T-helper 2 cell treated with Interferon-gamma antibody and Interleukin-4, amounts not matched to agents 100 ng/mL and 5 ng/mL, for 36 hours (primary cell): ENCODE results near the gene VSIG10L2. TPM values are rescaled to one million over a fixed set of nuclear protein-coding genes. Genes with fewer than 3 reads are reported as not detected.

Source experiments
- intact Hi-C: fragments of 100-400 bp; cut with micrococcal nuclease; formaldehyde crosslinking; loops from one replicate; pipeline ENCODE4 v1.15.1; 2023
- total RNA-seq: library from RNA; stranded (reverse); gene quantifications from 2 replicates; pipeline ENCODE4 v1.2.3, GENCODE V29; 2022

Gene VSIG10L2
- total RNA-seq, 1 donor from 2014 or later = not detected

DNA sequence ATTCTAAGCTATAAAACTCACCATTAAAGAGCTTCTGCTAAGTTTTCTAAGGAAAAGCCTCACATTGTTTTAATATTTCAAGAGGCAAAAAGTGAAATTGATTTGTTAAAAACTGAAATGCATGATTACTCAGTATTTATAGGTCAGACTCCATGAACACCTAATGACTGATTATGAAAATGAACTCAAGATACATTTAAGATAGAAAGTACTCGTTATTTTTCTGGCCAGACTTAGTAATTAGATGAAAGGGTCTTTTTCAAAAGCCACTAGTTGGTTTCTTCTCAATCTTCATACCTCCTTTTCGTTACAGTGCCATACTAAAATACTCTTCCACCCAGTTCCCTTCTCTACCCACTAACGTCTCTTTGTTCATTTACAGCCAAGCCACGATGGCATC, 56.3 kb downstream of the VSIG10L2 start:
- intact Hi-C loops = no loop called here

Other genes starting within 250 kb of the VSIG10L2 start
- not detected in 2 replicates for gene PATE1, start 199.8 kb upstream of the VSIG10L2 start, total RNA-seq
- gene PATE2, start 167.2 kb upstream of the VSIG10L2 start, total RNA-seq = not detected in 2 replicates
- gene PATE3, start 157.9 kb upstream of the VSIG10L2 start, total RNA-seq = not detected in 2 replicates
- not detected in 2 replicates for gene PATE4, start 112.7 kb upstream of the VSIG10L2 start, total RNA-seq
- gene HYLS1, start 58.4 kb upstream of the VSIG10L2 start, total RNA-seq = 15.6 and 16.8 TPM in 2 replicates
- 11.5 and 12.1 TPM in 2 replicates for gene PUS3, start 42.8 kb upstream of the VSIG10L2 start, total RNA-seq
- gene DDX25, start 41.5 kb upstream of the VSIG10L2 start, total RNA-seq = 0.09 TPM in 1 of 2 replicates, not detected in the other
- gene CDON, start 116.8 kb downstream of the VSIG10L2 start, total RNA-seq = 2.6 and 4.5 TPM in 2 replicates